ENCODE measurements around the gene ITGA2B. TPM values are rescaled to one million over a fixed set of nuclear protein-coding genes. Genes with fewer than 3 reads are reported as not detected.
A peak's percentile ranks its signal among the peaks of the same experiment; 100 is the strongest.

The ITGA2B gene
- total RNA-seq, 1 experiment from 2014 or later: 8.3 TPM

DNA sequence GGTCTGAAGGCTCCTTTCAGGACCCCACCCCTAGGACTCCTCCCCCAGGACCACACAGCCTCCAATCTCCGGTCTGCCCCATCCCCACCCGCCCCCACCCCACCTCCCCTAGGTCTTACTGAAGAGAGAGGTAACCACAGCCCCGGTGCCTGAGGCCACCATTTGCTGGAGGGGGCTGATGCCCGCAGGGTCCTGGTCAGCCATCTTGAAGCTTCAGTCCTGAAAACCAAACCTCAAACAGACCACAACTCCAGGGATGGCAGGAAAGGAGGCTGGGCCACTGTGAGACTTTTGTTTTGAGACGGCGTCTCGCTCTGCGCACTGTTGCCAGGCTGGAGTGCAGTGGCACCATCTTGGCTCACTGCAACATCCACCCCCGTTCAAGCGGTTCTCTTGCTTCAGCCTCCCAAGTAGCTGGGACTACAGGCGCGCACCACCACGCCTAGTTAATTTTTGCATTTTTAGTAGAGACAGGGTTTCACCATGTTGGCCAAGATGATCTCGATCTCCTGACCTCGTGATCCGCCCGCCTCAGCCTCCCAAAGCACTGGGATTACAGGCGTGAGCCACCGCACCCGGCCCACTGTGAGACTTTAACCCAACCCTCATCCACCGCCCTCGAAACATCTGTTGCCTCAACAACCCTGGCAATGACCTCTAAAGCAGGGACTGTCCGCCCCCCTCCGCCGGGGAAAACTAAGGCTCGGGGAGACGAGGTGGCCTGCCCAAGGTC, 65.9 kb downstream of the ITGA2B start:
- TF ChIP-seq, protein P1, sequence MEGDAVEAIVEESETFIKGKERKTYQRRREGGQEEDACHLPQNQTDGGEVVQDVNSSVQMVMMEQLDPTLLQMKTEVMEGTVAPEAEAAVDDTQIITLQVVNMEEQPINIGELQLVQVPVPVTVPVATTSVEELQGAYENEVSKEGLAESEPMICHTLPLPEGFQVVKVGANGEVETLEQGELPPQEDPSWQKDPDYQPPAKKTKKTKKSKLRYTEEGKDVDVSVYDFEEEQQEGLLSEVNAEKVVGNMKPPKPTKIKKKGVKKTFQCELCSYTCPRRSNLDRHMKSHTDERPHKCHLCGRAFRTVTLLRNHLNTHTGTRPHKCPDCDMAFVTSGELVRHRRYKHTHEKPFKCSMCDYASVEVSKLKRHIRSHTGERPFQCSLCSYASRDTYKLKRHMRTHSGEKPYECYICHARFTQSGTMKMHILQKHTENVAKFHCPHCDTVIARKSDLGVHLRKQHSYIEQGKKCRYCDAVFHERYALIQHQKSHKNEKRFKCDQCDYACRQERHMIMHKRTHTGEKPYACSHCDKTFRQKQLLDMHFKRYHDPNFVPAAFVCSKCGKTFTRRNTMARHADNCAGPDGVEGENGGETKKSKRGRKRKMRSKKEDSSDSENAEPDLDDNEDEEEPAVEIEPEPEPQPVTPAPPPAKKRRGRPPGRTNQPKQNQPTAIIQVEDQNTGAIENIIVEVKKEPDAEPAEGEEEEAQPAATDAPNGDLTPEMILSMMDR (conservative IDR thresholded peaks at IDR 0.05): no peak
- no peak overlapping the region for H2BK20ac ChIP-seq (ENCODE audit: low read depth, low read length, poor library complexity, severe bottlenecking)
- no CpG with 5 or more reads among the region's 27 CpGs for WGBS (ENCODE audit: extremely low coverage, insufficient read length, low lambda C conversion rate)
- no peaks in the 10 kb centered on the region for H4K20me1 ChIP-seq (ENCODE audit: control insufficient read depth, insufficient read depth, insufficient read length)
- no peak overlapping the region for H4K5ac ChIP-seq (ENCODE audit: insufficient read length, low read depth, low read length)
- H3K4me1 Mint-ChIP-seq: peaks cover 6 to 19% of the 10 kb centered on the region in 2 experiments
- H3K14ac ChIP-seq (ENCODE audit: insufficient read depth, low read length): no peak overlapping the region; the same call in 1 of the 2 replicates
- H3K27ac ChIP-seq (ENCODE audit: insufficient read length, low read depth, low read length): no peak overlapping the region
- peak; percentile 34 for DNase-seq
- no peaks in the 10 kb centered on the region for H3K27me3 ChIP-seq (ENCODE audit: insufficient read depth, low read length)
- H3K9me3 Mint-ChIP-seq: no peaks in the 10 kb centered on the region
- no peak overlapping the region for H2BK12ac ChIP-seq (ENCODE audit: insufficient read length, low read depth, low read length)
- no peak overlapping the region for H4K91ac ChIP-seq (ENCODE audit: insufficient read length, low read depth, low read length)
- H3K4me1 ChIP-seq (ENCODE audit: insufficient read depth, low read length): no peaks in the 10 kb centered on the region
- H3K27me3 Mint-ChIP-seq (ENCODE audit: low read depth): peaks cover 19% of the 10 kb centered on the region
- H3K36me3 Mint-ChIP-seq (ENCODE audit: insufficient read depth in 1 of 3, low read depth in 3 of 3): peaks cover 20 to 45% (median 31%) of the 10 kb centered on the region in 3 experiments
- H3K27ac Mint-ChIP-seq: 0 out of 7 replicates have a peak overlapping the region, but pooled peaks of 1 of the 3 experiments have one; percentile 23
- H3K9ac ChIP-seq (ENCODE audit: extremely low read depth, insufficient read length, low read length): peak overlapping the region; percentile 57
- H2AK5ac ChIP-seq (ENCODE audit: insufficient read length, low read length): no peak overlapping the region
- peak overlapping the region; percentile 88 to 94 for H3K4me3 Mint-ChIP-seq
- H3K79me2 ChIP-seq (ENCODE audit: insufficient read depth, low read length): peaks cover 4% of the 10 kb centered on the region; the same call in 1 of the 2 replicates
- peaks cover 13% of the 10 kb centered on the region for H3K23me2 ChIP-seq (ENCODE audit: insufficient read length, low read depth, low read length, poor library complexity, severe bottlenecking)
- H3K4me2 ChIP-seq (ENCODE audit: insufficient read depth, insufficient read length, low read length): peak overlapping the region; percentile 76
- no peak overlapping the region for H4K8ac ChIP-seq (replicated peaks; ENCODE audit: insufficient read length, low read depth, low read length)
- no peak overlapping the region for H2BK5ac ChIP-seq (ENCODE audit: insufficient read length, low read length)
- no peak overlapping the region for H3K56ac ChIP-seq (ENCODE audit: insufficient read length, low read depth, low read length)
- no peaks in the 10 kb centered on the region for H3K9me3 ChIP-seq (ENCODE audit: control insufficient read depth, low read depth, low read length)
- H2BK120ac ChIP-seq (ENCODE audit: low read depth, low read length, poor library complexity, severe bottlenecking): no peak overlapping the region
- no peak overlapping the region for H3K23ac ChIP-seq (ENCODE audit: insufficient read length, low read depth, low read length)
- H2AFZ ChIP-seq (ENCODE audit: low read length): no peak overlapping the region
- H3K18ac ChIP-seq (ENCODE audit: insufficient read length, low read depth, low read length): peak overlapping the region; percentile 22
- H3K4ac ChIP-seq (ENCODE audit: low read depth, low read length): no peak overlapping the region
- no peak overlapping the region for H3T11ph ChIP-seq (ENCODE audit: low read length)
- H3K79me1 ChIP-seq (ENCODE audit: insufficient read depth, low read depth, low read length, poor library complexity, severe bottlenecking): peaks cover 4% of the 10 kb centered on the region
- H2BK15ac ChIP-seq (ENCODE audit: low read depth, low read length): no peak overlapping the region

Data from H9 (cell line).